ENCODE results near the gene GAREM1. TPM values are rescaled to one million over a fixed set of nuclear protein-coding genes. Genes with fewer than 3 reads are reported as not detected.

GAREM1 gene
- total RNA-seq, 1 donor from 2014 or later: 8.6 TPM

GRCh38 chr18:32262092-32262491 lies 208.6 kb downstream of the GAREM1 start:
- Histone ChIP-seq H3K9me3 (replicated peaks) (no peaks in the 10 kb centered on the region), H3K4me3 (no peak overlapping the region), H3K27me3 (ENCODE audit: low read depth) (no peaks in the 10 kb centered on the region), H3K4me1 (no peaks in the 10 kb centered on the region), H3K36me3 (no peaks in the 10 kb centered on the region), H3K27ac (replicated peaks) (no peak overlapping the region)
- no peak for DNase-seq
- intact Hi-C loops (cut with micrococcal nuclease): no loop called here
- no peak for TF ChIP-seq CTCF (IDR thresholded peaks at IDR 0.05; ENCODE audit: borderline replicate concordance)

- Histone ChIP-seq H3K27me3 (ENCODE audit: low read depth) (no peaks in the 10 kb centered on the region), H3K4me3 (no peak overlapping the region), H3K36me3 (no peaks in the 10 kb centered on the region), H3K4me1 (no peaks in the 10 kb centered on the region), H3K9me3 (replicated peaks) (no peaks in the 10 kb centered on the region), H3K27ac (replicated peaks) (no peak overlapping the region)
- intact Hi-C loops (cut with micrococcal nuclease): no loop called here
- TF ChIP-seq CTCF (IDR thresholded peaks at IDR 0.05; ENCODE audit: borderline replicate concordance): no peak
- DNase-seq: no peak
Measured at GRCh38 chr18:32261003-32261402, 209.7 kb downstream of the GAREM1 start.

GRCh38 chr18:32259553-32259952 lies 211.1 kb downstream of the GAREM1 start:
- Histone ChIP-seq H3K9me3 (replicated peaks) (no peaks in the 10 kb centered on the region), H3K36me3 (no peaks in the 10 kb centered on the region), H3K27me3 (ENCODE audit: low read depth) (no peaks in the 10 kb centered on the region), H3K27ac (replicated peaks) (no peak overlapping the region), H3K4me3 (no peak overlapping the region), H3K4me1 (no peaks in the 10 kb centered on the region)
- TF ChIP-seq CTCF (IDR thresholded peaks at IDR 0.05; ENCODE audit: borderline replicate concordance): no peak
- no peak for DNase-seq
- intact Hi-C loops (cut with micrococcal nuclease): no loop called here

GRCh38 chr18:32258558-32259204 lies 212.0 kb downstream of the GAREM1 start:
- Histone ChIP-seq H3K27ac (replicated peaks) (no peak overlapping the region), H3K9me3 (replicated peaks) (no peaks in the 10 kb centered on the region), H3K4me1 (no peaks in the 10 kb centered on the region), H3K27me3 (ENCODE audit: low read depth) (no peaks in the 10 kb centered on the region), H3K36me3 (no peaks in the 10 kb centered on the region), H3K4me3 (no peak overlapping the region)
- no peak for TF ChIP-seq CTCF (IDR thresholded peaks at IDR 0.05; ENCODE audit: borderline replicate concordance)
- intact Hi-C loops (cut with micrococcal nuclease): no loop called here
- DNase-seq: no peak

- TF ChIP-seq CTCF (IDR thresholded peaks at IDR 0.05; ENCODE audit: borderline replicate concordance): no peak
- Histone ChIP-seq H3K9me3 (replicated peaks) (no peaks in the 10 kb centered on the region), H3K27ac (replicated peaks) (no peak overlapping the region), H3K36me3 (no peaks in the 10 kb centered on the region), H3K27me3 (ENCODE audit: low read depth) (no peaks in the 10 kb centered on the region), H3K4me3 (no peak overlapping the region), H3K4me1 (no peaks in the 10 kb centered on the region)
- no peak for DNase-seq
- intact Hi-C loops (cut with micrococcal nuclease): no loop called here
Measured at GRCh38 chr18:32258148-32258547, 212.5 kb downstream of the GAREM1 start.

Measured in left ventricle myocardium inferior (tissue), 1 donor.